ENCODE measurements around the gene FOXP3.

The FOXP3 gene

GRCh38 chrX:49214996-49215526 lies 49.4 kb downstream of the FOXP3 start:
- no peak for DNase-seq (ENCODE audit: low read depth in 2 of 2)

- no peak for DNase-seq (ENCODE audit: low read depth in 2 of 2)
These were observed 50.1 kb downstream of the FOXP3 start for GRCh38 chrX:49214416-49214815.

DNA sequence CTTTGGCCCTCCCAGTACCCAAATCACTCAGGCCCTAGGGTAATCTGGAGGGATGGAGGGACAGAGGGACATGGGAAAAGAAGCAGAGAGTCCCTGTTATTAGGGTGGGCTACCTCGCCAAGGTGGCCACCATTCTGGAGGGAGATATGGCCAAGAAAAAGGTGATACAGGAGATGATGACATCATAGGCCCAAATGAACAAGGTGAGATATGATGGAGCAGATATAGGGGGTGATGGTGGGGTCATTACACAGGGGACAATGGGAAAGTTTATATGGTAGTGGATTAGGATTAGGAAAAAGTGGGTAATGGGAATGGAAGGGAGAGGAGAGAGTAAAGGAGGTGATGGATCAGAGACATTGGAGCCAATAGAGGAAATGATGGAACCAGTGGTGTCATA lies 51.6 kb downstream of the FOXP3 start:
- no peak for DNase-seq (ENCODE audit: low read depth in 2 of 2)

DNA sequence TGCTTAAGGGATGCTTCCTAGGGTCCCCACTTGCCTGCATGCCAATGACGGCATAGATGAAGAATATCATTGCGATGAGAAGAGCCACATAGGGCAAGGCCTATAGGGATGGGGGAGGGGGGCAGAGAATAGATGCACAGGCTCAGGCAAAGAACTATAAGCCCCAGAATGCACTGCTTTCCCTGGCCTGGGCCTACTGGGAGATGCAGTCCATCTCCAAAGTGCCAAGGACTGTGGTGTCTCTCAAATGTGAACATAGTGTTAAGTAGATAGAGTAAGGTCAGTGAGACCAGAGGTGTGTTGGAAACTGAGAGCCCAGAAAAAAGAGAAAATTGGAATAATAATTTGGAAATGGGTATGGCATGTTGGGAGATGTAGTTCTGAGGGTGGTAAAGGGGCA lies 52.3 kb downstream of the FOXP3 start:
- no peak for DNase-seq (ENCODE audit: low read depth in 2 of 2)

GRCh38 chrX:49211074-49211473 lies 53.4 kb downstream of the FOXP3 start:
- no peak for DNase-seq (ENCODE audit: low read depth in 2 of 2)

DNA sequence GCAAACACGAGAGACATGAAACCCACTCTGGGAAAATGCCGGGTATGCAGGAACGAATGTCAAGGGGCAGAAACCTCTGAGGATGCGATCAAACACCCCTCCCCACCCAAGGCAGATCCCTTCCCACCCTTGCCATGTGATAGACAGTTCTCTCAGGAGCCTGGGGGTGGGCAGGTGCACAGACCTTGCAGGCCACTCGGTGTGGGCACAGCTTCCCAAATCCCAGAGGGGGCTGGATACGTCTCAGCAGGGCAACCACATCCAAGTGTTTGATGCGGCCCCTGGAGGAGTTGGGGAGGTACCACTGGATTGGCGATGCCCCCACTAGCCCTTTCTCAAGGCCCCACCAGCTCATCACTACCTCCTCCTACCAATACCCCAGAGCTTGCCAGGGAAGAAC lies 54.1 kb downstream of the FOXP3 start:
- DNase-seq (ENCODE audit: low read depth in 2 of 2) = no peak

GRCh38 chrX:49209434-49210251 lies 54.9 kb downstream of the FOXP3 start:
- no peak for DNase-seq (ENCODE audit: low read depth in 2 of 2)

- DNase-seq (ENCODE audit: low read depth in 2 of 2) = no peak
These were observed 56.1 kb downstream of the FOXP3 start for GRCh38 chrX:49208399-49208798.

- no peak for DNase-seq (ENCODE audit: low read depth in 2 of 2)
These were observed 58.0 kb downstream of the FOXP3 start for GRCh38 chrX:49206543-49206942.

DNA sequence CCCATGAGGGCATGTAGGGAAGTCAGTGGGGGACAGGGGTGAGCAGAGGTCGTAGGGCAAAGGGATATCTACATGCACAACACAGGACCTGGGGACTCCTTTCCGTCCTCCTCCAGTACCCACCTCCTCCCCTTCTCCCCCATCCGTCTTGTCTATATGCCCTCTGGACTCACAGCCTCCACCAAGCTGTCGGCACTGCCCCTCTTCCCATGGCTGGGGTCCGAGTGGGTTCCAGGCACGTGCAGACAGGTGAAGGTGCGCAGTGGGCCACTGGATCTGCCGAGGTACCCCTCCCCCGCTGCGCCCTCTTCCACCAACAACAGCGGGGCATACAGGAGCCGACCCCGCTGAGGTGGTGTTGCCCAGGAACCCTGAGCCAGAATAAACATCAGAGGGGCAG lies 59.1 kb downstream of the FOXP3 start:
- no peak for DNase-seq (ENCODE audit: low read depth in 2 of 2)

GRCh38 chrX:49204709-49205108 lies 59.8 kb downstream of the FOXP3 start:
- no peak for DNase-seq (ENCODE audit: low read depth in 2 of 2)

- no peak for DNase-seq (ENCODE audit: low read depth in 2 of 2)
These were observed 60.5 kb downstream of the FOXP3 start for GRCh38 chrX:49204017-49204416.

DNA sequence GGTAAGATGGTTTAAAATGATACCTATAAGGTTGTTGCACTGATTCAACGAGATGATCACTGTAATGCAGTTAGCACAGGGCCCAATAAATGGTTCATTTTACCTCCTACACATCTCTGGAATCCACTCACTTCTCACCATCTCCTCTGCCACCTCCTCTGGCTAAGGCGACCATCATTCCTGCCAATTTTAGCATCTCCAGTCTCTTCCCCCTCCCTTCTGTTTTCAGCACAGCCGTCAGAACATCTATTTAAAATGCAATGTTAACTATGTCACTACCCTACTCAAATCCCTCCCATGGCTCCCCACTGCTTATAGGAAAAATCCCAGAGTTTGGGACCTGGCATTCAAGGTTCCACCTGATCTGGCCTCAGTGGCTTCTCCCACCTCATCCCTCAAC lies 61.0 kb downstream of the FOXP3 start:
- no peak for DNase-seq (ENCODE audit: low read depth in 2 of 2)

- DNase-seq (ENCODE audit: low read depth in 2 of 2) = no peak
These were observed 62.5 kb downstream of the FOXP3 start for GRCh38 chrX:49202022-49202421.
